K562 (cell line): ENCODE measurements around the gene UNC13C. TPM values are rescaled to one million over a fixed set of nuclear protein-coding genes. Genes with fewer than 3 reads are reported as not detected.

Source experiments
- ATAC-seq: fragments of 200-7000 bp; cut with Tn5 transposase; 3 replicates; pipeline ENCODE4 v1.9.1; 2020; ENCODE audit warnings: moderate library complexity
- BruUV-seq: library from RNA; stranded (reverse); fragments of 400-500 nt; replicated peaks from 2 replicates; lab custom pipeline; 2021; lab: Mats Ljungman, UMichigan
- CTCF ChIA-PET: fragments of 300-600 bp; formaldehyde crosslinking; extraction: SDS; loops from one replicate; lab custom pipeline; 2021; ENCODE audit warnings: low intra/inter-chr PET ratio; lab: Yijun Ruan, JAX
- POLR2A ChIA-PET: fragments of 300-600, 350-650 bp; sonication (Branson Sonifier 250); formaldehyde crosslinking; extraction: SDS; loops from one replicate; lab custom pipeline; 2021; ENCODE audit warnings: antibody characterized with exemption, inconsistent platforms; lab: Yijun Ruan, JAX
- DNase-seq, 4 experiments: peaks; one replicate each; pipeline versions ENCODE4 v3.0.0 to v3.0.0-alpha.2; 2011 to 2018; ENCODE audit warnings: low spot score in 3 of 4, mixed read lengths in 3 of 4; ENCODE audit errors: extremely low read depth in 1 of 4
- FAIRE-seq: peaks from 2 replicates; lab custom pipeline; 2011; peaks lifted over from hg19 to GRCh38; lab: Jason Lieb, UNC
- H2AFZ ChIP-seq: 2 replicates; pipeline ENCODE4 v1.6.0; 2011; ENCODE audit warnings: low read depth, low read length, control low read depth, inconsistent platforms
- H3K27ac ChIP-seq: fragments of 200-600 bp; 3 replicates; pipeline ENCODE4 v1.8.0; 2011; ENCODE audit warnings: low read depth, mild to moderate bottlenecking, control low read depth, inconsistent platforms, low read length, moderate library complexity, mixed read lengths; ENCODE audit errors: extremely low read depth
- H3K27me3 ChIP-seq, 2 experiments: fragments of 300-600 bp in 1 of 2; 2 replicates in 1 of 2; 3 replicates in 1 of 2; pipeline versions ENCODE4 v1.6.0 to v1.8.0; 2011; ENCODE audit warnings: inconsistent platforms in 2 of 2, low read length in 2 of 2, mild to moderate bottlenecking in 1 of 2, mixed read lengths in 1 of 2, moderate library complexity in 1 of 2; ENCODE audit not compliant: control insufficient read depth in 2 of 2, insufficient read depth in 2 of 2
- H3K36me3 ChIP-seq: fragments of 300-600 bp; 3 replicates; pipeline ENCODE4 v1.8.0; 2011; ENCODE audit warnings: mild to moderate bottlenecking, low read length, inconsistent platforms; ENCODE audit not compliant: control insufficient read depth, insufficient read depth
- H3K4me1 ChIP-seq, 2 experiments: fragments of 200-600 bp in 1 of 2; replicated peaks in 1 of 2; 2 replicates in 1 of 2; 3 replicates in 1 of 2; pipeline versions ENCODE4 v1.5.1 to v1.8.0; 2011; ENCODE audit warnings: inconsistent platforms in 2 of 2, low read length in 2 of 2, mild to moderate bottlenecking in 1 of 2, mixed read lengths in 1 of 2, moderate library complexity in 1 of 2; ENCODE audit not compliant: control insufficient read depth in 2 of 2, insufficient read depth in 2 of 2
- H3K4me2 ChIP-seq: 2 replicates; pipeline ENCODE4 v1.6.1; 2011; ENCODE audit warnings: low read length, control low read depth, inconsistent platforms, mixed read lengths; ENCODE audit not compliant: insufficient read depth
- H3K4me3 ChIP-seq: fragments of 200-600 bp; sonication (generic), shearing (Covaris generic); 2 replicates; pipeline ENCODE4 v1.5.1; 2016; ENCODE audit warnings: control low read depth, inconsistent platforms
- H3K79me2 ChIP-seq: fragments of 200-600 bp; 3 replicates; pipeline ENCODE4 v1.8.0; 2011; ENCODE audit warnings: low read length, inconsistent platforms; ENCODE audit not compliant: control insufficient read depth, insufficient read depth
- H3K9ac ChIP-seq, 2 experiments: 2 replicates each; pipeline versions ENCODE4 v1.6.0 to v1.6.1; 2011; ENCODE audit warnings: low read depth in 2 of 2, low read length in 2 of 2, control low read depth in 1 of 2, inconsistent platforms in 1 of 2, mild to moderate bottlenecking in 1 of 2, mixed read lengths in 1 of 2; ENCODE audit not compliant: insufficient read depth in 1 of 2
- H3K9me1 ChIP-seq: one replicate; pipeline ENCODE4 v1.6.0; 2011; ENCODE audit warnings: inconsistent platforms, mild to moderate bottlenecking, low read length, moderate library complexity; ENCODE audit not compliant: control insufficient read depth, insufficient read depth
- H3K9me3 ChIP-seq: replicated peaks from 2 replicates; pipeline ENCODE4 v1.5.1; 2011; ENCODE audit warnings: low read depth, low read length, inconsistent platforms; ENCODE audit not compliant: control insufficient read depth, insufficient read depth
- H4K20me1 ChIP-seq: replicated peaks from 2 replicates; pipeline ENCODE4 v1.6.1; 2011; ENCODE audit warnings: low read length, inconsistent platforms, mixed read lengths; ENCODE audit not compliant: control insufficient read depth, insufficient read depth
- CBX1 ChIP-seq: sonication (generic); IDR thresholded peaks from 2 replicates; pipeline ENCODE4 v1.6.1; 2016; ENCODE audit warnings: antibody characterized with exemption, low read depth, mild to moderate bottlenecking
- DMBX1 ChIP-seq: fragments of 250-450 bp; sonication (Bioruptor Pico); IDR thresholded peaks from 2 replicates; pipeline ENCODE4 v1.8.0; 2022; ENCODE audit warnings: inconsistent platforms, mild to moderate bottlenecking, moderate library complexity, borderline replicate concordance
- ELF2 ChIP-seq: fragments of 250-450 bp; sonication (Bioruptor Pico); IDR thresholded peaks from 2 replicates; pipeline ENCODE4 v1.5.0; 2021; ENCODE audit warnings: mild to moderate bottlenecking
- IFI16 ChIP-seq: fragments of 250-450 bp; sonication (Bioruptor Pico); IDR thresholded peaks from 2 replicates; pipeline ENCODE4 v2.1.2; 2022; ENCODE audit warnings: mild to moderate bottlenecking, inconsistent platforms
- MBD2 ChIP-seq: sonication (generic); IDR thresholded peaks from 2 replicates; pipeline ENCODE4 v1.6.1; 2016; ENCODE audit warnings: low read depth, borderline replicate concordance
- USF2 ChIP-seq: sonication (generic); formaldehyde crosslinking; IDR thresholded peaks from 2 replicates; pipeline ENCODE4 v1.5.0; 2020; ENCODE audit warnings: missing genetic modification reagents
- ZNF197 ChIP-seq: fragments of 200-800 bp; sonication (Bioruptor generic); IDR thresholded peaks from 2 replicates; pipeline ENCODE4 v1.6.1; 2016; ENCODE audit warnings: low read depth, missing genetic modification characterization, missing compliant biosample characterization
- ZNF79 ChIP-seq: fragments of 250-450 bp; sonication (Bioruptor Pico); IDR thresholded peaks from 2 replicates; pipeline ENCODE4 v1.4.0; 2020; ENCODE audit warnings: low read depth, mild to moderate bottlenecking, moderate library complexity
- WGBS: fragments of 100-300 bp; shearing (Covaris generic); methylation state at CpG from one replicate; pipeline ENCODE4 v1.1.6; 2016; ENCODE audit warnings: low coverage, mixed read lengths; ENCODE audit not compliant: insufficient coverage; ENCODE audit errors: missing lambda C conversion rate; 5-methylcytosine and 5-hydroxymethylcytosine counted together
- in situ Hi-C: fragments of 300-500 bp; cut with MboI; formaldehyde crosslinking; loops from 4 replicates; pipeline ENCODE4 v1.15.0; 2018; ENCODE audit warnings: inconsistent platforms, mixed read lengths
- intact Hi-C: fragments of 100-400 bp; cut with micrococcal nuclease; formaldehyde crosslinking; loops from 2 replicates; pipeline ENCODE4 v1.14.2; 2022
- polyA plus RNA-seq, 8 experiments: library from polyadenylated mRNA; depleted of rRNA in 4 of 8; stranded (reverse) in 5 of 8; unstranded in 3 of 8; fragments of >200 nt; fragmentation: Nextera tagmentation in 2 of 8; fragmentation: Illumina TruSeq in 1 of 8; extraction: Ambion mirVana in 2 of 8; extraction: Trizol in 1 of 8; gene quantifications; 2 replicates each; pipeline versions ENCODE4 v1.2.1 to v1.2.3, GENCODE V29; 2011 to 2014; ENCODE audit warnings: inconsistent platforms in 1 of 8, missing spikeins in 1 of 8
- total RNA-seq, 7 experiments: library from RNA; depleted of rRNA in 6 of 7; stranded (reverse); fragments of >200 nt in 6 of 7; fragmentation: Illumina TruSeq in 2 of 7; extraction: Trizol in 2 of 7; gene quantifications; 2 replicates each; pipeline versions ENCODE4 v1.2.1 to v1.2.3, GENCODE V29; 2011 to 2021; ENCODE audit warnings: low replicate concordance in 1 of 7
- TF ChIP-seq, protein P1 (sequence below): fragments of 450-650 bp; formaldehyde crosslinking; IDR thresholded peaks from 2 replicates; pipeline ENCODE4 v1.4.0; 2020; ENCODE audit warnings: mild to moderate bottlenecking, mixed read lengths

Gene UNC13C
- total and polyA plus RNA-seq, 9 of the 15 experiments (the other 6 are each of a cell fraction or from before 2014, with no cell fraction given) = not detected

DNA sequence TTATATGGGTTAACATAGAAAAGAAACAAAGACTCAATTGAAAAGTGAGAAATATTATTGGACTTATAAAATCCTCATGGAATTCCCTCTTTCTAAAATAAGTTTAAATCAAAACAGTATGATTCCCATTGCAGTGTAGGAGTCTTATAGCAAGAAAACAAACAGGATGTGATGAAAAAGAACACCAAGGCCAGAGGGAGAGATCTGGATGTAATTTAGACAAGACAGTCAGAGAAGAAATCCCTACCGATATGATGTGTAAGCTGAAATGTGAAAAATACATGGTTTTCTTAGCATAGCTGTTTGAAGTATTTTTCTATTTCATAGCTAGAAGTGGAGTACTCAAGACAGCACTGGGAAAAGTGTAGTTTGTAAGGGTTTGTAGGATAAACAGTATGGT is 697.0 kb downstream of the UNC13C start:
- no peaks in the 10 kb centered on the region for H3K79me2 ChIP-seq
- H3K9ac ChIP-seq = no peak overlapping the region
- ChIA-PET CTCF (no interaction called here), POLR2A (no interaction called here)
- no TSS peak for BruUV-seq
- no peak for TF ChIP-seq MBD2
- TF ChIP-seq, protein P1, sequence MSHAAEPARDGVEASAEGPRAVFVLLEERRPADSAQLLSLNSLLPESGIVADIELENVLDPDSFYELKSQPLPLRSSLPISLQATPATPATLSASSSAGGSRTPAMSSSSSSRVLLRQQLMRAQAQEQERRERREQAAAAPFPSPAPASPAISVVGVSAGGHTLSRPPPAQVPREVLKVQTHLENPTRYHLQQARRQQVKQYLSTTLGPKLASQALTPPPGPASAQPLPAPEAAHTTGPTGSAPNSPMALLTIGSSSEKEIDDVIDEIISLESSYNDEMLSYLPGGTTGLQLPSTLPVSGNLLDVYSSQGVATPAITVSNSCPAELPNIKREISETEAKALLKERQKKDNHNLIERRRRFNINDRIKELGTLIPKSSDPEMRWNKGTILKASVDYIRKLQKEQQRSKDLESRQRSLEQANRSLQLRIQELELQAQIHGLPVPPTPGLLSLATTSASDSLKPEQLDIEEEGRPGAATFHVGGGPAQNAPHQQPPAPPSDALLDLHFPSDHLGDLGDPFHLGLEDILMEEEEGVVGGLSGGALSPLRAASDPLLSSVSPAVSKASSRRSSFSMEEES (CRISPR knock-in tag) = no peak
- no peak for DNase-seq
- H3K27ac ChIP-seq = no peak overlapping the region
- no peak overlapping the region for H3K4me3 ChIP-seq
- FAIRE-seq = no peak
- no peak overlapping the region for H2AFZ ChIP-seq
- intact Hi-C loops (no loop called here), in situ Hi-C loops (no loop called here)
- no peaks in the 10 kb centered on the region for H3K36me3 ChIP-seq
- H3K9me1 ChIP-seq = no peaks in the 10 kb centered on the region
- H3K9me3 ChIP-seq = no peaks in the 10 kb centered on the region; the same call in 1 of the 2 replicates
- no peak overlapping the region for H3K4me2 ChIP-seq
- 0% methylated on average over 1 of the region's 1 CpG for WGBS
- no peaks in the 10 kb centered on the region for H3K27me3 ChIP-seq
- no peaks in the 10 kb centered on the region for H4K20me1 ChIP-seq
- no peaks in the 10 kb centered on the region for H3K4me1 ChIP-seq
- no peak for ATAC-seq

GRCh38 chr15:54681584-54681983 is 703.3 kb downstream of the UNC13C start:
- ChIA-PET POLR2A (no interaction called here), CTCF (no interaction called here)
- 3% methylated on average over 2 of the region's 2 CpGs for WGBS
- no peaks in the 10 kb centered on the region for H3K27me3 ChIP-seq
- in situ Hi-C loops = no loop called here
- TF ChIP-seq CBX1 (no peak), ZNF197 (no peak), USF2 (CRISPR knock-in tag) (no peak), MBD2 (no peak), ZNF79 (no peak), IFI16 (no peak), DMBX1 (CRISPR knock-in tag) (no peak), ELF2 (CRISPR knock-in tag) (no peak)
- no peaks in the 10 kb centered on the region for H4K20me1 ChIP-seq
- H3K9me3 ChIP-seq = no peaks in the 10 kb centered on the region
- H3K9me1 ChIP-seq = no peaks in the 10 kb centered on the region
- no peak overlapping the region for H3K4me3 ChIP-seq
- H3K4me1 ChIP-seq = no peaks in the 10 kb centered on the region
- BruUV-seq = no TSS peak
- ATAC-seq (no peak), DNase-seq (no peak), FAIRE-seq (no peak)
- H3K4me2 ChIP-seq = no peak overlapping the region
- no peaks in the 10 kb centered on the region for H3K79me2 ChIP-seq
- intact Hi-C loops = no loop called here
- H3K9ac ChIP-seq = no peak overlapping the region
- no peak overlapping the region for H3K27ac ChIP-seq
- no peak overlapping the region for H2AFZ ChIP-seq
- no peaks in the 10 kb centered on the region for H3K36me3 ChIP-seq
